ENCODE data around the gene TANGO6.
A peak's percentile ranks its signal among the peaks of the same experiment; 100 is the strongest.

Gene TANGO6

GRCh38 chr16:69064764-69065313 is 221.5 kb downstream of the TANGO6 start:
- H3K4me3 ChIP-seq (ENCODE audit: low read depth, low read length) = no peak overlapping the region
- TF ChIP-seq, protein P1, sequence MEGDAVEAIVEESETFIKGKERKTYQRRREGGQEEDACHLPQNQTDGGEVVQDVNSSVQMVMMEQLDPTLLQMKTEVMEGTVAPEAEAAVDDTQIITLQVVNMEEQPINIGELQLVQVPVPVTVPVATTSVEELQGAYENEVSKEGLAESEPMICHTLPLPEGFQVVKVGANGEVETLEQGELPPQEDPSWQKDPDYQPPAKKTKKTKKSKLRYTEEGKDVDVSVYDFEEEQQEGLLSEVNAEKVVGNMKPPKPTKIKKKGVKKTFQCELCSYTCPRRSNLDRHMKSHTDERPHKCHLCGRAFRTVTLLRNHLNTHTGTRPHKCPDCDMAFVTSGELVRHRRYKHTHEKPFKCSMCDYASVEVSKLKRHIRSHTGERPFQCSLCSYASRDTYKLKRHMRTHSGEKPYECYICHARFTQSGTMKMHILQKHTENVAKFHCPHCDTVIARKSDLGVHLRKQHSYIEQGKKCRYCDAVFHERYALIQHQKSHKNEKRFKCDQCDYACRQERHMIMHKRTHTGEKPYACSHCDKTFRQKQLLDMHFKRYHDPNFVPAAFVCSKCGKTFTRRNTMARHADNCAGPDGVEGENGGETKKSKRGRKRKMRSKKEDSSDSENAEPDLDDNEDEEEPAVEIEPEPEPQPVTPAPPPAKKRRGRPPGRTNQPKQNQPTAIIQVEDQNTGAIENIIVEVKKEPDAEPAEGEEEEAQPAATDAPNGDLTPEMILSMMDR (IDR thresholded peaks at IDR 0.05; ENCODE audit: low read depth, low read length) = no peak
- in situ Hi-C loops (cut with HindIII; ENCODE audit: low sequenced_read_pairs) = no loop called here
- peak; percentile 42 for DNase-seq (ENCODE audit: low read depth, low spot score)

DNA sequence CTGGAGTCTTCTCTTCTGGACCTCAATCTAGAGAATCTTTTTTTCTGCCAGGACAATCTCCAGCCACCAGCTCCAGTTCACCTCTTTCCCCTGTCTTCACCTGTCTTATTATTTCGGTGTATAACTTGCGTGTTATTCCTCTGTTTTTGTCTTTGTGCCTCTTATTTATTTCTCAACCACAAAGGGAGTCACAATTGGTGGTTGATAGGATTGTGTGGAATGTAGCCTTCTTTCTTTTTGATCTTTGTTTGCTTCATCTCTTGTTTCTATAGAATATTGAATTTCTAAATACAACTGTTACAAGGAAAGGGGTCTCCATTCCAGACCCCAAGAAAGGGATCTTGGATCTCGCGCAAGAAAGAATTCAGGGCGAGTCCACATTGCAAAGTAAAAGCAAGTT is 226.2 kb downstream of the TANGO6 start:
- in situ Hi-C loops (cut with HindIII; ENCODE audit: low sequenced_read_pairs) = no loop called here
- H3K4me3 ChIP-seq (ENCODE audit: low read depth, low read length) = no peak overlapping the region
- TF ChIP-seq, protein P1 (IDR thresholded peaks at IDR 0.05; ENCODE audit: low read depth, low read length) = no peak
- no peak for DNase-seq (ENCODE audit: low read depth, low spot score)

GRCh38 chr16:69071036-69071435 is 227.7 kb downstream of the TANGO6 start:
- no peak overlapping the region for H3K4me3 ChIP-seq (ENCODE audit: low read depth, low read length)
- in situ Hi-C loops (cut with HindIII; ENCODE audit: low sequenced_read_pairs) = no loop called here
- TF ChIP-seq, protein P1 (IDR thresholded peaks at IDR 0.05; ENCODE audit: low read depth, low read length) = no peak
- no peak for DNase-seq (ENCODE audit: low read depth, low spot score)

GRCh38 chr16:69072640-69072974 is 229.3 kb downstream of the TANGO6 start:
- in situ Hi-C loops (cut with HindIII; ENCODE audit: low sequenced_read_pairs) = no loop called here
- DNase-seq (ENCODE audit: low read depth, low spot score) = no peak
- no peak overlapping the region for H3K4me3 ChIP-seq (ENCODE audit: low read depth, low read length)
- TF ChIP-seq, protein P1 (IDR thresholded peaks at IDR 0.05; ENCODE audit: low read depth, low read length) = no peak

DNA sequence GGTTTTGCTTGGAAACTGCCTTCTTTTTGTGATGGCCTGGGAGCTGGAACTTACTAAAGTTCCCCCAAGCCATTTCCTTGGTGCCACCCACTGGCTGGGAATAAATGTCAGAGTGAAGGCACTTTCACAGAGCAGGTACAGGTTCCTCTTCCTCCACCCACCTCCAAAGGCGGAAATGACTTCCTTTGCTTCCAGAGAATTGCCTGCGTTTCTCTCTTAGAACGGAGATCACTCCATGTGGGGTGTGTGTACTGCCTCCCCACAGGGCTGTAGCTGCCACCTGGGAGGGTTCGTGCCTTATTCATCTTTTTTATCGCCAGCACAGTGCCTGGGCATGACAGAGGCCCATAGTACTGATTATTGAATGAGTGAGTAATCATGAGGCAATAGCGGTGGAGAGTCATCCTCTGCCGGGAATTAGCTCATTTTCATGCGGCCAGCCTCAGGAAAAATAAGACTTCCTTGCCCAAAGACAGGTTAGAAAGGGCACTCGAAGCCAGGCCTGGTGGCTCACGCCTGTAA is 229.9 kb downstream of the TANGO6 start:
- H3K4me3 ChIP-seq (ENCODE audit: low read depth, low read length) = no peak overlapping the region
- in situ Hi-C loops (cut with HindIII; ENCODE audit: low sequenced_read_pairs) = no loop called here
- peak; percentile 90 for DNase-seq (ENCODE audit: low read depth, low spot score)
- TF ChIP-seq, protein P1 (IDR thresholded peaks at IDR 0.05; ENCODE audit: low read depth, low read length) = no peak

GRCh38 chr16:69077251-69077650 is 233.9 kb downstream of the TANGO6 start:
- TF ChIP-seq, protein P1 (IDR thresholded peaks at IDR 0.05; ENCODE audit: low read depth, low read length) = no peak
- DNase-seq (ENCODE audit: low read depth, low spot score) = peak; percentile 71
- in situ Hi-C loops (cut with HindIII; ENCODE audit: low sequenced_read_pairs) = no loop called here
- H3K4me3 ChIP-seq (ENCODE audit: low read depth, low read length) = no peak overlapping the region

Measured in astrocyte of the spinal cord (primary cell).